OCI-LY7 (cell line): ENCODE measurements around the gene SYT14. TPM values are rescaled to one million over a fixed set of nuclear protein-coding genes. Genes with fewer than 3 reads are reported as not detected.
"Not testable (repeated sequence)": the region's sequence is repeated elsewhere in the genome, so short reads cannot be mapped to it uniquely, and the experiment has no call there.

Experiments used
- BruUV-seq: library from RNA; stranded (reverse); fragments of 400-500 nt; replicated peaks from 2 replicates; lab custom pipeline; 2021; lab: Mats Ljungman, UMichigan
- CTCF ChIA-PET: fragments of 300-600 bp; sonication (Branson Sonifier 250); formaldehyde crosslinking; loops from one replicate; lab custom pipeline; 2022; ENCODE audit warnings: antibody characterized with exemption; ENCODE audit not compliant: unreplicated experiment; lab: Charles Lee
- POLR2A ChIA-PET: fragments of 300-600 bp; sonication (Branson Sonifier 250); formaldehyde crosslinking; loops from one replicate; lab custom pipeline; 2022; ENCODE audit warnings: antibody characterized with exemption; lab: Charles Lee
- DNase-seq: peaks from one replicate; pipeline ENCODE4 v3.0.0-alpha.2; 2015; ENCODE audit warnings: low spot score
- H2AFZ ChIP-seq: fragments of 200-600 bp; sonication (generic), shearing (Covaris generic); 2 replicates; pipeline ENCODE4 v1.6.1; 2014; ENCODE audit warnings: mild to moderate bottlenecking, antibody characterized with exemption, low read length, moderate library complexity
- H3K27ac ChIP-seq: fragments of 200-600 bp; sonication (generic); 2 replicates; pipeline ENCODE4 v1.5.1; 2014; ENCODE audit warnings: mixed run types, low read depth, mild to moderate bottlenecking, moderate library complexity, low read length, inconsistent platforms; ENCODE audit not compliant: poor library complexity, severe bottlenecking
- H3K36me3 ChIP-seq: fragments of 200-600 bp; sonication (generic); 2 replicates; pipeline ENCODE4 v1.6.1; 2014; ENCODE audit warnings: mild to moderate bottlenecking, antibody characterized with exemption, low read length, moderate library complexity, mixed read lengths; ENCODE audit not compliant: insufficient read depth
- H3K4me1 ChIP-seq: fragments of 200-600 bp; sonication (generic); 2 replicates; pipeline ENCODE4 v1.5.1; 2014; ENCODE audit warnings: mild to moderate bottlenecking, low read length; ENCODE audit not compliant: insufficient read depth, poor library complexity, severe bottlenecking
- H3K4me2 ChIP-seq: fragments of 200-600 bp; sonication (generic); 2 replicates; pipeline ENCODE4 v1.6.1; 2014; ENCODE audit warnings: mild to moderate bottlenecking, low read length
- H3K4me3 ChIP-seq: fragments of 200-600 bp; sonication (generic); 2 replicates; pipeline ENCODE4 v1.5.1; 2014; ENCODE audit warnings: mild to moderate bottlenecking, low read depth, low read length; ENCODE audit not compliant: poor library complexity, severe bottlenecking
- H3K79me2 ChIP-seq: fragments of 200-600 bp; sonication (generic); 2 replicates; pipeline ENCODE4 v1.6.1; 2016; ENCODE audit warnings: low read depth, mild to moderate bottlenecking, low read length, moderate library complexity, mixed read lengths; ENCODE audit not compliant: insufficient read depth
- H3K9me2 ChIP-seq: fragments of 200-600 bp; sonication (generic); 2 replicates; pipeline ENCODE4 v1.6.1; 2016; ENCODE audit warnings: mild to moderate bottlenecking, low read length, mixed read lengths; ENCODE audit not compliant: insufficient read depth
- H3K9me3 ChIP-seq: fragments of 200-600 bp; sonication (generic); 2 replicates; pipeline ENCODE4 v1.6.1; 2014; ENCODE audit warnings: mild to moderate bottlenecking, mixed run types, low read length, mixed read lengths
- H4K20me1 ChIP-seq: fragments of 200-600 bp; sonication (generic); 2 replicates; pipeline ENCODE4 v1.6.1; 2014; ENCODE audit warnings: mild to moderate bottlenecking, antibody characterized with exemption, low read length, moderate library complexity, mixed read lengths; ENCODE audit not compliant: insufficient read depth
- EZH2phosphoT487 ChIP-seq: fragments of 200-600 bp; sonication (generic); IDR thresholded peaks from 2 replicates; pipeline ENCODE4 v1.6.1; 2018; ENCODE audit warnings: low read depth, borderline replicate concordance, mild to moderate bottlenecking, mixed run types, antibody characterized with exemption, low read length, moderate library complexity, mixed read lengths
- intact Hi-C: fragments of 100-400 bp; cut with micrococcal nuclease; formaldehyde crosslinking; loops from one replicate; pipeline ENCODE4 v1.10.0; 2022; ENCODE audit not compliant: unreplicated experiment
- total RNA-seq, 2 experiments: library from RNA; depleted of rRNA in 1 of 2; stranded (reverse); fragments of >200 nt in 1 of 2; shearing (Covaris generic) in 1 of 2; gene quantifications; 2 replicates each; pipeline ENCODE4 v1.2.3, GENCODE V29; 2014 to 2022
- TF ChIP-seq, protein P1 (sequence below): fragments of 200-600 bp; sonication (generic); conservative IDR thresholded peaks from 2 replicates; pipeline ENCODE4 v1.5.1; 2014; ENCODE audit warnings: mild to moderate bottlenecking, antibody characterized with exemption, low read length, moderate library complexity, mixed read lengths

The SYT14 gene
- total RNA-seq, 2 experiments from 2014 or later: not detected

DNA sequence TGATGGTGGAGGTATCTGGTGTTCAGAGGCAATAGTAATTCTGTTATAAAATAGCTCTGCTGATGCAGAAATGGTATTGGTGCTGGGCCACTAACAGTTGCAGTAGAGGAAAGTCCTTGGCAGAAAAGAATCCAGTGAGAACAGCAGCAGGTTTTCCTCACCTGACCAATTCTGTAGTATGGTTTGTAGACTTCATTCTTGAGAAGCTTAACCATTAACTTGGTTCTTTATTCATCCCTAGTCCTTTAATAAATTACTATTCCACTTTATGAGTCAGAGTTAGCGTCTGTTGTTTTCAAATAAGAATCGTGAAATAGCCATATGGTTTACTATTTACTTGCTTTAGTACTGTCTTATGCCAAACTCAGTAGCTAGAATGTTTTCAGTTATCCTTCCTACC lies 166.1 kb downstream of the SYT14 start:
- no peaks in the 10 kb centered on the region for H3K36me3 ChIP-seq
- no peak overlapping the region for H3K4me2 ChIP-seq
- TF ChIP-seq, protein P1, sequence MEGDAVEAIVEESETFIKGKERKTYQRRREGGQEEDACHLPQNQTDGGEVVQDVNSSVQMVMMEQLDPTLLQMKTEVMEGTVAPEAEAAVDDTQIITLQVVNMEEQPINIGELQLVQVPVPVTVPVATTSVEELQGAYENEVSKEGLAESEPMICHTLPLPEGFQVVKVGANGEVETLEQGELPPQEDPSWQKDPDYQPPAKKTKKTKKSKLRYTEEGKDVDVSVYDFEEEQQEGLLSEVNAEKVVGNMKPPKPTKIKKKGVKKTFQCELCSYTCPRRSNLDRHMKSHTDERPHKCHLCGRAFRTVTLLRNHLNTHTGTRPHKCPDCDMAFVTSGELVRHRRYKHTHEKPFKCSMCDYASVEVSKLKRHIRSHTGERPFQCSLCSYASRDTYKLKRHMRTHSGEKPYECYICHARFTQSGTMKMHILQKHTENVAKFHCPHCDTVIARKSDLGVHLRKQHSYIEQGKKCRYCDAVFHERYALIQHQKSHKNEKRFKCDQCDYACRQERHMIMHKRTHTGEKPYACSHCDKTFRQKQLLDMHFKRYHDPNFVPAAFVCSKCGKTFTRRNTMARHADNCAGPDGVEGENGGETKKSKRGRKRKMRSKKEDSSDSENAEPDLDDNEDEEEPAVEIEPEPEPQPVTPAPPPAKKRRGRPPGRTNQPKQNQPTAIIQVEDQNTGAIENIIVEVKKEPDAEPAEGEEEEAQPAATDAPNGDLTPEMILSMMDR: no peak
- TF ChIP-seq EZH2phosphoT487: no peak
- no peak overlapping the region for H3K27ac ChIP-seq
- intact Hi-C loops: no loop called here
- H3K4me3 ChIP-seq: no peak overlapping the region
- H3K4me1 ChIP-seq: no peaks in the 10 kb centered on the region
- H4K20me1 ChIP-seq: no peaks in the 10 kb centered on the region
- no peaks in the 10 kb centered on the region for H3K9me3 ChIP-seq
- no peaks in the 10 kb centered on the region for H3K79me2 ChIP-seq
- ChIA-PET CTCF (no interaction called here), POLR2A (interaction anchor here (0.6 to 0.7 kb wide), 2 partner anchors 356 to 424 kb away, joined by 3 to 4 read pairs; no protein-coding TSS in a partner anchor)
- BruUV-seq: no TSS peak
- no peak overlapping the region for H2AFZ ChIP-seq
- DNase-seq: no peak
- peaks cover 4% of the 10 kb centered on the region for H3K9me2 ChIP-seq

DNA sequence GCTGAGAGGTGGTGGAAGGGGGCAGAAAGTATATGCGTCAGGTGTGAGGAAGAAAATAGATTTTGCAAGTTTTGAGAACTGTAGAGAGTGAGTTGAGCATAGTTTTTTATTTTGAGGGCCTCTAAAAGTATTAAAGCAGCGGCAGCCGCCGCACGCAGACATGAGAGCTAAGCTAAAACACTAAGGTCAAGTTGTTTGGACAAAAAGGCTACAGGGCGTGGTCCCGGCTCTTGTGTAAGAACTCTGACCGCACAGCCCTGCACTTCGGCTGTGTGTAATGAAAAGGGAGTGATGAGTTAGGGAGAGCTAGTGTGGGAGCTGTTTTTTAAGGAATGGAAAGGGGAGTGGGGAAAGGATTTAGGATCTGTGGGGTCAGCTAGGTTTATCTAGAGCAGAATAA lies 174.9 kb downstream of the SYT14 start:
- H3K4me1 ChIP-seq, H3K9me2 ChIP-seq, DNase-seq, H3K4me2 ChIP-seq, H3K27ac ChIP-seq, H3K4me3 ChIP-seq, H3K36me3 ChIP-seq, CTCF ChIA-PET, H3K9me3 ChIP-seq, H2AFZ ChIP-seq, H3K79me2 ChIP-seq, intact Hi-C loops, BruUV-seq, H4K20me1 ChIP-seq: not testable (repeated sequence)
- POLR2A ChIA-PET: interaction anchor here (0.6 kb wide), 1 partner anchor 592 kb away, joined by 3 read pairs; no protein-coding TSS in a partner anchor

DNA sequence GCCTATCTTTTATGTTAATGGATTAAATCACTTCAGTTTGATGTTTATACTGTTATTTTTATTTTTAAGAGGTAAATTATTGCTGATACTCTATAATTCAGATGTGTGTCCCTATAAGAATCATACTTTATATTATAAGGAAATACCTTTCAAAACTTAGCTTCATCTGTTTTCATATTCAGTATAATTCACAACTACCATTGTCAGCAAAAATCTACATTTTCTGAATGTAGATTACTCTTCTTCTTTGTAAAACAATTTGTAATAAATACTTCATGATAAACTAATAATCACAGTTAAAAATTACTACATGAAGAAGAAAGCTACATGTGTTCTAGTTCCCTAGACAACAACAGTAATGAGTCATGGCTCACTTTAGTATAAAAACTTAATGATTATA lies 179.2 kb downstream of the SYT14 start:
- Histone ChIP-seq H3K4me3 (no peak overlapping the region), H3K79me2 (no peaks in the 10 kb centered on the region), H3K36me3 (no peaks in the 10 kb centered on the region), H3K4me2 (no peak overlapping the region), H3K9me2 (no peaks in the 10 kb centered on the region), H3K27ac (no peak overlapping the region), H4K20me1 (no peaks in the 10 kb centered on the region), H3K4me1 (no peaks in the 10 kb centered on the region), H2AFZ (no peak overlapping the region), H3K9me3 (no peaks in the 10 kb centered on the region)
- TF ChIP-seq, protein P1: no peak
- no peak for TF ChIP-seq EZH2phosphoT487
- no peak for DNase-seq
- intact Hi-C loops: no loop called here
- BruUV-seq: no TSS peak
- ChIA-PET CTCF (no interaction called here), POLR2A (no interaction called here)
